Activated CD4-positive, alpha-beta memory T cell treated with anti-CD3 and anti-CD28 coated beads for 36 hours (primary cell): ENCODE data around the gene TMEM239. TPM values are rescaled to one million over a fixed set of nuclear protein-coding genes. Genes with fewer than 3 reads are reported as not detected.

ENCODE experiments used
- CTCF ChIA-PET: fragments of 350-600 bp; sonication (Branson Sonifier 250); formaldehyde crosslinking; loops from one replicate; lab custom pipeline; 2021; ENCODE audit warnings: antibody characterized with exemption, inconsistent platforms; lab: Charles Lee
- POLR2A ChIA-PET: fragments of 350-600 bp; sonication (Branson Sonifier 250); formaldehyde crosslinking; loops from one replicate; lab custom pipeline; 2021; ENCODE audit warnings: antibody characterized with exemption; lab: Charles Lee
- DNase-seq: peaks from one replicate; pipeline ENCODE4 v3.0.0-alpha.2; 2020
- H3K27ac Mint-ChIP-seq: one replicate; pipeline ENCODE4 v1.8.0; 2021; ENCODE audit warnings: mixed read lengths
- H3K27me3 Mint-ChIP-seq: one replicate; pipeline ENCODE4 v1.8.0; 2021; ENCODE audit warnings: mixed read lengths
- H3K36me3 Mint-ChIP-seq: one replicate; pipeline ENCODE4 v1.8.0; 2021; ENCODE audit warnings: mixed read lengths
- H3K4me1 Mint-ChIP-seq: one replicate; pipeline ENCODE4 v1.8.0; 2021; ENCODE audit warnings: low read depth, mixed read lengths
- H3K4me3 Mint-ChIP-seq: one replicate; pipeline ENCODE4 v1.8.0; 2021; ENCODE audit warnings: mild to moderate bottlenecking, mixed read lengths
- H3K9me3 Mint-ChIP-seq: one replicate; pipeline ENCODE4 v1.8.0; 2021; ENCODE audit warnings: mixed read lengths
- intact Hi-C: fragments of 100-400 bp; cut with micrococcal nuclease; formaldehyde crosslinking; loops from one replicate; pipeline ENCODE4 v1.15.1; 2023
- total RNA-seq, 2 experiments: library from RNA; stranded (reverse); gene quantifications; one replicate each; pipeline ENCODE4 v1.2.3, GENCODE V29; 2021

Gene TMEM239
- total RNA-seq, 2 experiments from 2014 or later = not detected

GRCh38 chr20:2794202-2794748, 21.9 kb upstream of the TMEM239 start:
- ChIA-PET CTCF (interaction anchor here (1.0 kb wide), 1 partner anchor 42 kb away, joined by 3 read pairs; no protein-coding TSS in a partner anchor), POLR2A (interaction anchor here (0.6 kb wide), 1 partner anchor 190 kb away, joined by 3 read pairs; no protein-coding TSS in a partner anchor)
- Mint-ChIP-seq H3K4me1 (no peaks in the 10 kb centered on the region), H3K27ac (no peak overlapping the region), H3K4me3 (no peak overlapping the region), H3K9me3 (no peaks in the 10 kb centered on the region), H3K36me3 (no peaks in the 10 kb centered on the region), H3K27me3 (peaks cover 42% of the 10 kb centered on the region)
- no peak for DNase-seq
- intact Hi-C loops = no loop called here

- intact Hi-C loops = no loop called here
These were observed 21.2 kb upstream of the TMEM239 start for GRCh38 chr20:2794866-2795447.

DNA sequence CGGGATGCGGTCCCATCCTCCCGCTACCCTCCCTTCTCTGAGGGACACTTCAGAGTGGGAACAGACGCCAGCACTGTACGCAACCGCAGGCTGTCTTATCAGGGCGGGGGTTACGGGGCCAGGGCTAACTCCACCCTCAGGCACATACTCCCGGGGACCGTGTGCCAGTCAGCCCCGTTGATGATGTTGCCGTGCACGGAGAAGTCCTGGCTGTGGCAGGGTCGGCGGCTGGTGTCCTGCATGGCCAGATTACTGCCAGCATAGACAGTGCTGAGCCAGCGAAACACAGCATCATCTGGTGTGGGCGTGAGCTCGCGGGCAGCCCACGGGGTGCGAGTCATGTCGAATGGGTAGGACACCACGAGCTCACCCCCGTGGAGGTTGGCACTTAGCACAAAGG, 20.7 kb upstream of the TMEM239 start:
- Mint-ChIP-seq H3K27ac (no peak overlapping the region), H3K4me3 (no peak overlapping the region), H3K36me3 (no peaks in the 10 kb centered on the region), H3K27me3 (peaks cover 47% of the 10 kb centered on the region), H3K4me1 (peaks cover 8% of the 10 kb centered on the region), H3K9me3 (no peaks in the 10 kb centered on the region)
- no peak for DNase-seq
- intact Hi-C loops = no loop called here
- ChIA-PET POLR2A (no interaction called here), CTCF (no interaction called here)

More at GRCh38 chr20:2794866-2795447, 21.2 kb upstream of the TMEM239 start:
- H3K27ac Mint-ChIP-seq = no peak overlapping the region
- CTCF ChIA-PET = no interaction called here
- no peaks in the 10 kb centered on the region for H3K36me3 Mint-ChIP-seq
- POLR2A ChIA-PET = no interaction called here
- peaks cover 5% of the 10 kb centered on the region for H3K4me1 Mint-ChIP-seq
- no peak for DNase-seq
- H3K4me3 Mint-ChIP-seq = no peak overlapping the region
- peaks cover 46% of the 10 kb centered on the region for H3K27me3 Mint-ChIP-seq
- H3K9me3 Mint-ChIP-seq = no peaks in the 10 kb centered on the region

DNA sequence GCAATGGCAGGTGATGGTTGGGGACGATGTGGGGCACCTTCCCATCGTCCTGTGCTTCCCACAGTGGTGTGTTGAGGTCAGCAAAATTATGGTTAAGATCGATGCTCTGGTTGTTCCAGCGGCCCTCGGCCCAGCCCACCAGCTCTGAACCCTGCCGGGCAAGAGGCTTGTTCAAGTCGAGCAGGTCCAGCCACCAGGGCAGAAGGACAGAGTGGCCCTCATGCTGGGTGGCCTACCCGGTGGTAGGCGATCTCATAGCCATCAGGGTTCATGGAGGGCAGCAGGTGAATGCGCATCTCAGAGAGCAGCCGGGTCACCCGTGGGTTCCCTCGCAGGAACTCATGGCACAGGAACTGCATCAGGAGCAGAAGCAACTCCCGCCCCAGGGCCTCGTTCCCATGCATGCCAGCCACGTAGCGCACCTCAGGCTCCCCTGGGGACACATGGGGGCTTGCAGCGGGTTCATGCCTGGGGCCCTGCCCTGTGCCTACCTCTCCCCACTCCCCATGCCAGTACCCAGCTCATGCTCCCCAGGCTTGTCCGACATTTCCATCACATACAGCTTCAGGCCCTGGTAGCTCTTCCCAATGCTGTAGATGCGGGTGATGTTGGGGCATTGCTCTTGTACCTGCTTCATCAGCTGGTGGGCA, 20.0 kb upstream of the TMEM239 start:
- peaks cover 50% of the 10 kb centered on the region for H3K27me3 Mint-ChIP-seq
- intact Hi-C loops = no loop called here
- ChIA-PET CTCF (no interaction called here), POLR2A (no interaction called here)
- DNase-seq = no peak
- no peaks in the 10 kb centered on the region for H3K36me3 Mint-ChIP-seq
- H3K27ac Mint-ChIP-seq = no peak overlapping the region
- H3K4me1 Mint-ChIP-seq = peaks cover 13% of the 10 kb centered on the region
- H3K9me3 Mint-ChIP-seq = no peaks in the 10 kb centered on the region
- no peak overlapping the region for H3K4me3 Mint-ChIP-seq

- Mint-ChIP-seq H3K36me3 (no peaks in the 10 kb centered on the region), H3K4me3 (no peak overlapping the region), H3K4me1 (peaks cover 16% of the 10 kb centered on the region), H3K27me3 (peaks cover 46% of the 10 kb centered on the region), H3K9me3 (no peaks in the 10 kb centered on the region), H3K27ac (no peak overlapping the region)
- ChIA-PET CTCF (interaction anchor here (1.1 kb wide), 1 partner anchor 43 kb away, joined by 3 read pairs; no protein-coding TSS in a partner anchor), POLR2A (no interaction called here)
- DNase-seq = no peak
- intact Hi-C loops = no loop called here
These were observed 18.8 kb upstream of the TMEM239 start for GRCh38 chr20:2797136-2797983.

- Mint-ChIP-seq H3K9me3 (no peaks in the 10 kb centered on the region), H3K4me1 (peaks cover 16% of the 10 kb centered on the region), H3K4me3 (no peak overlapping the region), H3K27me3 (peaks cover 49% of the 10 kb centered on the region), H3K27ac (no peak overlapping the region), H3K36me3 (no peaks in the 10 kb centered on the region)
- DNase-seq = no peak
- POLR2A ChIA-PET = no interaction called here
- CTCF ChIA-PET = interaction anchor here (0.7 to 1.1 kb wide), 2 partner anchors 44 to 45 kb away, joined by 3 read pairs; no protein-coding TSS in a partner anchor
- intact Hi-C loops = no loop called here
These were observed 17.9 kb upstream of the TMEM239 start for GRCh38 chr20:2798095-2798805.

GRCh38 chr20:2798814-2799213, 17.4 kb upstream of the TMEM239 start:
- H3K4me1 Mint-ChIP-seq = peaks cover 16% of the 10 kb centered on the region
- H3K36me3 Mint-ChIP-seq = no peaks in the 10 kb centered on the region
- no peak for DNase-seq
- intact Hi-C loops = no loop called here
- ChIA-PET POLR2A (no interaction called here), CTCF (interaction anchor here (0.7 to 1.2 kb wide), 3 partner anchors 44 to 202 kb away, joined by 3 to 4 read pairs (median 3); no protein-coding TSS in a partner anchor)
- no peaks in the 10 kb centered on the region for H3K9me3 Mint-ChIP-seq
- H3K27me3 Mint-ChIP-seq = peaks cover 50% of the 10 kb centered on the region
- no peak overlapping the region for H3K27ac Mint-ChIP-seq
- no peak overlapping the region for H3K4me3 Mint-ChIP-seq

GRCh38 chr20:2799271-2799670, 16.9 kb upstream of the TMEM239 start:
- Mint-ChIP-seq H3K4me3 (peak overlapping the region; percentile 90), H3K4me1 (peaks cover 16% of the 10 kb centered on the region), H3K27me3 (peaks cover 53% of the 10 kb centered on the region), H3K27ac (no peak overlapping the region), H3K36me3 (no peaks in the 10 kb centered on the region), H3K9me3 (no peaks in the 10 kb centered on the region)
- intact Hi-C loops = no loop called here
- no peak for DNase-seq
- POLR2A ChIA-PET = interaction anchor here (0.6 kb wide), 1 partner anchor 39 kb away, joined by 3 read pairs; no protein-coding TSS in a partner anchor
- CTCF ChIA-PET = interaction anchor here (0.7 to 1.2 kb wide), 2 partner anchors 46 to 202 kb away, joined by 3 to 4 read pairs; no protein-coding TSS in a partner anchor

DNA sequence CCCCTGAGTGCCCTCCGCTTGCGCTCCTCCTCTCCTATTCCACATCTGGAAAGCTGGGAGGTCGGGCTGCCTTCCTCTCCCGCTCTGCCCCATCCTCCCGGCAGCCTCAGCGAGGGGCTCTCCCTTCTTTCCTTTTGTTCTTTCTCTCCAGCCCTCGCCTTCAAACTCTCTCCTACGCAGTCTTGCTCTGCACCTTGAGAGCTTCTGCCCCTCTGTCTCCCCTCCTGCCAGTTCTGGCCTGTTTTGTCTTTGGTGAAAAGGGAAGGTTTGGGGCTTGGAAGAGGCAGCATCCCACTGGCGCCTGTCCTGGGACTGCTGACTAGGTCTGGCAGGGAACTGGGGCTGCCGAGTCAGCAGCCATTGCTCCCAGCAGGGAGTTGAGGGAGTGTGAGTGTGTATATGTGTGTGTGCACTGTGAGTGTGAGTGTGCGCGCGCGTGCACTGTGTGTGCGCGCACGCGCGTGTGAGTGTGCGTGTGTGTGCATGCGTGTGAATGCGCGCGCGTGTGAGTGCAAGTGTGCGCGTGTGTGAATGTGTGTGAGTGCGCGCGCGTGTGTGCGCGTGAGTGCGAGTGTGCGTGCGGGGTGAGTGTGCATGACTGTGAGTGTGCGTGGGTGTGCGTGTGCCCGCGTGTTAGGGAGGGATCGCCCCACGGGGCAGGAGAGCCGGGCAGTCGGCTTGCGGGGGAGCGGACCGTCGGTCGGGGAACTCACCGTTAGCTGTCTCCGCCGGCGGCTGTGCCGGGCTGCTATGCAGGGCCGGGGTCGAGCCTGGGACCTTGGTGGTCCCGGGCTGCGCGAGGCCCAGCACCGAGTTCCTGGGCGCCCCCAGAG, 16.3 kb upstream of the TMEM239 start:
- H3K9me3 Mint-ChIP-seq = no peaks in the 10 kb centered on the region
- H3K27me3 Mint-ChIP-seq = peaks cover 54% of the 10 kb centered on the region
- ChIA-PET POLR2A (interaction anchor here (0.6 kb wide), 1 partner anchor 38 kb away, joined by 3 read pairs; no protein-coding TSS in a partner anchor), CTCF (interaction anchor here (1.2 kb wide), 1 partner anchor 201 kb away, joined by 4 read pairs; no protein-coding TSS in a partner anchor)
- peaks cover 16% of the 10 kb centered on the region for H3K4me1 Mint-ChIP-seq
- H3K36me3 Mint-ChIP-seq = no peaks in the 10 kb centered on the region
- DNase-seq = peak; percentile 25
- intact Hi-C loops = no loop called here
- H3K27ac Mint-ChIP-seq = peak overlapping the region; percentile 49
- peak overlapping the region; percentile 90 for H3K4me3 Mint-ChIP-seq

- Mint-ChIP-seq H3K27ac (peak within 1 kb of the TSS; percentile 49), H3K27me3 (peaks cover 59% of the 10 kb centered on the region), H3K36me3 (no peaks in the 10 kb centered on the region), H3K4me3 (peak within 1 kb of the TSS; percentile 90), H3K4me1 (peaks cover 16% of the 10 kb centered on the region), H3K9me3 (no peaks in the 10 kb centered on the region)
- ChIA-PET POLR2A (no interaction called here), CTCF (interaction anchor here (1.4 kb wide), 2 partner anchors 48 to 51 kb away, joined by 4 read pairs; no protein-coding TSS in a partner anchor)
- peak; percentile 36 for DNase-seq
- intact Hi-C loops = no loop called here
These were observed 15.5 kb upstream of the TMEM239 start, which contains the start of gene CPXM1 for GRCh38 chr20:2800521-2801285. Gene CPXM1, minus strand, starts transcription at chr20:2800627. Its CDS starts 55 bp downstream, at chr20:2800572.
